Upper lobe of left lung (tissue), 6 donors: ENCODE measurements around the gene RNF19B. TPM values are rescaled to one million over a fixed set of nuclear protein-coding genes. Genes with fewer than 3 reads are reported as not detected.

Experiments
- ATAC-seq, 2 donors: fragments of 200-7000 bp; cut with Tn5 transposase; one replicate each; pipeline ENCODE4 v1.9.1; 2022; ENCODE audit warnings: mild to moderate bottlenecking in 2 of 2, moderate library complexity in 2 of 2; ENCODE audit not compliant: low FRiP score in 2 of 2
- DNase-seq, 2 donors: peaks; one replicate each; pipeline ENCODE4 v3.0.0-alpha.2; 2019 to 2020
- H3K27ac ChIP-seq, 4 donors: fragments of 200-600 bp; sonication (generic); one replicate each; pipeline ENCODE4 v1.5.1; 2016 to 2019
- H3K27me3 ChIP-seq, 4 donors: fragments of 200-600 bp; sonication (generic); one replicate each; pipeline ENCODE4 v1.5.1; 2017 to 2019
- H3K36me3 ChIP-seq, 4 donors: fragments of 200-600 bp; sonication (generic); one replicate each; pipeline ENCODE4 v1.5.1; 2016 to 2019
- H3K4me1 ChIP-seq, 4 donors: fragments of 200-600 bp; sonication (generic); one replicate each; pipeline ENCODE4 v1.5.1; 2018 to 2019
- H3K4me3 ChIP-seq, 4 donors: fragments of 200-600 bp; sonication (generic); one replicate each; pipeline ENCODE4 v1.5.1; 2017 to 2019; ENCODE audit warnings: mild to moderate bottlenecking in 2 of 4, moderate library complexity in 1 of 4
- H3K9me3 ChIP-seq, 4 donors: fragments of 200-600 bp; sonication (generic); one replicate each; pipeline ENCODE4 v1.5.1; 2018 to 2019
- EP300 ChIP-seq, 4 donors: sonication (generic); formaldehyde crosslinking; IDR thresholded peaks; one replicate each; pipeline ENCODE4 v1.5.1; 2017; ENCODE audit warnings: antibody characterized with exemption in 4 of 4, control low read depth in 2 of 4
- POLR2A ChIP-seq, 4 donors: fragments of 450-650 bp; IDR thresholded peaks; one replicate each; pipeline ENCODE4 v1.5.1; 2016 to 2017; ENCODE audit warnings: antibody characterized with exemption in 4 of 4, mild to moderate bottlenecking in 2 of 4
- POLR2AphosphoS5 ChIP-seq, 2 donors: sonication (generic); formaldehyde crosslinking; IDR thresholded peaks; one replicate each; pipeline ENCODE4 v1.5.1; 2017; ENCODE audit warnings: antibody characterized with exemption in 2 of 2
- WGBS, 2 donors: methylation state at CpG; one replicate each; pipeline ENCODE4 v1.1.5; 2017 to 2018; 5-methylcytosine and 5-hydroxymethylcytosine counted together
- total RNA-seq, 6 donors: library from RNA; depleted of rRNA in 4 of 6; stranded (reverse); fragments of >200 nt in 4 of 6; gene quantifications; one replicate each; pipeline versions ENCODE4 v1.1.0 to v1.2.1, GENCODE V29; 2016 to 2021
- TF ChIP-seq, protein P1 (sequence below), 6 experiments: fragments of 450-650 bp in 4 of 6; fragments of 200-600 bp in 2 of 6; sonication (generic) in 2 of 6; IDR thresholded peaks; one replicate each; pipeline ENCODE4 v1.5.1; 2016 to 2019; ENCODE audit warnings: antibody characterized with exemption in 6 of 6
- donor health status: DM: no; HTN: no; CAD: no; lungs with moderate emphysema.
- donor health status: DM: no; HTN: yes; CAD: no; lungs with severe emphysema.

RNF19B gene
- total RNA-seq, 6 donors from 2014 or later: 28.7 to 44.5 (median 37.4) TPM

DNA sequence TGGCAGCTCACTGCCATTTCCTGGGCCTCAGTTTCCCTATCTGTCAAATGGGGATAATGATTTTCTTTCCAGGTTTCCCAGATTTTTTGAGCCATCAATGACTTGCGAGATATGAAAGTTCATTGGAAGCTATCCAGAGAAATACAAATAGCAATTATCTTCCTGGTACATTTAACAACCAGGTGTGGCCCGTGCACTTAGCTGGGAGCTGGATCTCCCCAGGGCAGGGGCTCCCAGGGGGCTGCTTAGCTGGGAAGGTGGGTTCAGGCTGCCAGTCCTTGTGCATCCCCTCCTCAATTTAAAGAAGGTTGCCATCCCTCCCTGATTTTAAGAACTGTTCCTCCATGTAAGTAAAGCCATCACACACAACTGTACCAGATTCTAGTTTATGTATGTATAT lies 59.8 kb downstream of the RNF19B start:
- DNase-seq (no peak), ATAC-seq (no peak)
- H3K27me3 ChIP-seq: peaks cover 0 to 8% (median 3%) of the 10 kb centered on the region in 4 donors
- 59 to 67% methylated on average over 2 of the region's 2 CpGs for WGBS, 2 donors
- no peak overlapping the region for H3K27ac ChIP-seq
- H3K9me3 ChIP-seq: no peaks in the 10 kb centered on the region
- TF ChIP-seq POLR2AphosphoS5 (IDR thresholded peaks at IDR 0.05) (no peak), POLR2A (IDR thresholded peaks at IDR 0.05) (no peak), EP300 (IDR thresholded peaks at IDR 0.05) (no peak)
- TF ChIP-seq, protein P1, sequence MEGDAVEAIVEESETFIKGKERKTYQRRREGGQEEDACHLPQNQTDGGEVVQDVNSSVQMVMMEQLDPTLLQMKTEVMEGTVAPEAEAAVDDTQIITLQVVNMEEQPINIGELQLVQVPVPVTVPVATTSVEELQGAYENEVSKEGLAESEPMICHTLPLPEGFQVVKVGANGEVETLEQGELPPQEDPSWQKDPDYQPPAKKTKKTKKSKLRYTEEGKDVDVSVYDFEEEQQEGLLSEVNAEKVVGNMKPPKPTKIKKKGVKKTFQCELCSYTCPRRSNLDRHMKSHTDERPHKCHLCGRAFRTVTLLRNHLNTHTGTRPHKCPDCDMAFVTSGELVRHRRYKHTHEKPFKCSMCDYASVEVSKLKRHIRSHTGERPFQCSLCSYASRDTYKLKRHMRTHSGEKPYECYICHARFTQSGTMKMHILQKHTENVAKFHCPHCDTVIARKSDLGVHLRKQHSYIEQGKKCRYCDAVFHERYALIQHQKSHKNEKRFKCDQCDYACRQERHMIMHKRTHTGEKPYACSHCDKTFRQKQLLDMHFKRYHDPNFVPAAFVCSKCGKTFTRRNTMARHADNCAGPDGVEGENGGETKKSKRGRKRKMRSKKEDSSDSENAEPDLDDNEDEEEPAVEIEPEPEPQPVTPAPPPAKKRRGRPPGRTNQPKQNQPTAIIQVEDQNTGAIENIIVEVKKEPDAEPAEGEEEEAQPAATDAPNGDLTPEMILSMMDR (IDR thresholded peaks at IDR 0.05): no peak
- H3K4me3 ChIP-seq: no peak overlapping the region
- H3K36me3 ChIP-seq: no peaks in the 10 kb centered on the region
- peaks cover 8 to 19% (median 14%) of the 10 kb centered on the region in 4 donors for H3K4me1 ChIP-seq

DNA sequence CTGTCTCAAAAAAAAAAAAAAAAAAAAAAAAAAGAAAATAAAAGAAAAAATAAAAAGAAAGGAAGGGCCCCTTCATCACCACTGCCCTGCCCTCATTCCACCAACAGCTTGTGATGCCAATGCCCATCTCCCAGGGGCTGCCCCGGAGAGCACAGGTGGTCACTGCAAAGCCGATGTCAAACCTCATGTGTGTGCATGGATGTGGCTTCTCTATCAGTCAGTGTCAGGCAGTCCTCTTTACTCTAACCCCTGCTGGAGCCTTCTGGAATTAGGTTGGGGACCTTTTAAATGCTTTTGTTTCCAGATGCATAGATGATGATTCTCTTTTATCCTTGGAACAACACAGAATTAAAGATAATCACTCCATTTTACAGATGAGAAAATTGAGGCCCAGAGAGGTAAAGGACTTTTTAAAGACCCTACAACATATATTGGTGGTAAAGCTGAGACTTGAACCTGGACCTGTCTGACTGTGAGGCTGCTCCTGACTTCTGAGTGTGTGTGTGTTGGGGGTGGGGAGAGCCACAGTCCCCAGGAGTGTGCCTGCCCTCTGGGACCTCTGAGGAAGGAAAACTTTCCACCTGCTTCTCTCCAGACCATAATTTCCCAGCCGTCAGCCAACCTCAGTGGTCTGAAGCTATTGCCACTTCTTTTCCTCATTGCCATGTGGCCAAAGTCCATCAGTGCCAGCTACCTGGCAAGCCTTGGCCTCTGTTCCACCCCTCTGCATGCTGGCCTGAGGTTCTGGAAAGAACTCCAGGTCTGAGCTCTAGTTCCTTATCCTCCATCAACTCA lies 60.4 kb downstream of the RNF19B start:
- Histone ChIP-seq H3K27me3 (peaks cover 0 to 8% (median 3%) of the 10 kb centered on the region in 4 donors), H3K27ac (no peak overlapping the region), H3K36me3 (no peaks in the 10 kb centered on the region), H3K4me1 (peaks cover 8 to 19% (median 14%) of the 10 kb centered on the region in 4 donors), H3K9me3 (no peaks in the 10 kb centered on the region), H3K4me3 (no peak overlapping the region)
- WGBS, 2 donors: 72 to 81% methylated on average over 3 of the region's 3 CpGs
- TF ChIP-seq EP300 (IDR thresholded peaks at IDR 0.05): no peak
- DNase-seq (no peak), ATAC-seq (no peak)

DNA sequence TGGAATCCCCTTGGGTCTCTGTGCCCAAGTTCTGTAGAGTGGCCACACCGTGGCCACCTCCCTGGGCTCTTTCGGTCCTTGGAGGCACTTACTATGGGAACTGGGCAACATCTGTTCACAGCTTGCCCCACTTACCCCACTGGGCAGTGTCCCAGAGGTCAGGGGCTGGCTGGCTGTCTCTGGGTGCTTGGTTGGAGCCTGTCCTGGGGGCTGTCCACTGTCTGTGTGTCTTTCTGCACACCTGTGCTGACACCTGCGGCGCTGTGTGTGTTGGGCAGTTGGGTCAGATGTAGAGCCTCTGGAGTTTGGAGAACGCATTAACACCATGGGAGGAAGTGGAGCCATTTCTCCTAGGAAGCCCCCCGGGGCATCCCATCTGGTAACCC lies 62.1 kb downstream of the RNF19B start:
- Histone ChIP-seq H3K27me3 (peaks cover 0 to 8% (median 3%) of the 10 kb centered on the region in 4 donors), H3K4me3 (no peak overlapping the region), H3K27ac (no peak overlapping the region), H3K36me3 (no peaks in the 10 kb centered on the region), H3K9me3 (no peaks in the 10 kb centered on the region), H3K4me1 (peaks cover 8 to 18% (median 14%) of the 10 kb centered on the region in 4 donors)
- DNase-seq: no peak
- WGBS, 2 donors: 72 to 77% methylated on average over 6 of the region's 6 CpGs
- TF ChIP-seq, protein P1 (IDR thresholded peaks at IDR 0.05): no peak
- TF ChIP-seq EP300 (IDR thresholded peaks at IDR 0.05) (no peak), POLR2A (IDR thresholded peaks at IDR 0.05) (no peak), POLR2AphosphoS5 (IDR thresholded peaks at IDR 0.05) (no peak)
- no peak for ATAC-seq

DNA sequence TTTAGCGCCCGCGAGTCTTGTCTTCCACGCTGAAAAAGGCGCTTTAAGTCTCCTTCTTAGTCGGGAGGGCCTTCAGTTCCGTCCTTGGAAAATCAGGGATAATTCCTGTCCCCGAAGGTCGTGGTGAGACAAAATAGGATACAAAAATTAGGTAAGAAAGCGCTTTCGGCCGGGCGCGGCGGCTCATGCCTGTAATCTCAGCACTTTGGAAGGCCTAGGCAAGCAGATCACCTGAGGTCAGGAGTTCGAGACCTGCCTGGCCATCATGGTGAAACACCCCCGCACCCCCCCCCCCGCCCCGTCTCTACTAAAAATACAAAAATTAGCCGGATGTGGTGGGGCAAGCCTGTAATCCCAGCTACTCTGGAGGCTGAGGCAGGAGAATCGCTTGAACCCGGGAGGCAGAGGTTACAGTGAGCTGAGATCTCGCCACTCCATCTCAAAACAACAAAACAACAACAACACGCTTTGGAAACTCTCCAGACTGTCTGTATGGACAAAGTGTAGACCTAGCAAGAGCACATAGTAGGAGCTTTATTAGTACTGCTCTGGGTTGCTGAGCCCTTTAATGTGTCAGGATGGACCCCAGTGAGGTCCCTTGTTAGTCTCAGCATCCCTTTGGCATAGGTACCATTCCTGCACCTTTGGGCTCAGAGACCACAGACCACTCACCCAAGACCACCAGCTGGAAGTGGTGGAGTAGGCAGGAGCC lies 62.6 kb downstream of the RNF19B start:
- no peak for DNase-seq
- H3K27ac ChIP-seq: peak overlapping the region in 1 of 4 donors; percentile 63
- H3K27me3 ChIP-seq: peaks cover 0 to 8% (median 3%) of the 10 kb centered on the region in 4 donors
- WGBS, 2 donors: 52 to 59% methylated on average over 18 to 24 of the region's 24 CpGs
- H3K4me3 ChIP-seq: peak overlapping the region; percentile 40 to 71 (median 68)
- peaks cover 8 to 16% (median 13%) of the 10 kb centered on the region in 4 donors for H3K4me1 ChIP-seq
- ATAC-seq: no peak
- H3K36me3 ChIP-seq: no peaks in the 10 kb centered on the region
- H3K9me3 ChIP-seq: no peaks in the 10 kb centered on the region
- TF ChIP-seq POLR2A (IDR thresholded peaks at IDR 0.05) (no peak), EP300 (IDR thresholded peaks at IDR 0.05) (no peak), POLR2AphosphoS5 (IDR thresholded peaks at IDR 0.05) (no peak)
- TF ChIP-seq, protein P1 (IDR thresholded peaks at IDR 0.05): no peak
